Measurements from ENCODE around the gene DLG3. TPM values are rescaled to one million over a fixed set of nuclear protein-coding genes. Genes with fewer than 3 reads are reported as not detected.

The DLG3 gene
- total RNA-seq, 1 experiment from 2014 or later: 48.4 TPM

DNA sequence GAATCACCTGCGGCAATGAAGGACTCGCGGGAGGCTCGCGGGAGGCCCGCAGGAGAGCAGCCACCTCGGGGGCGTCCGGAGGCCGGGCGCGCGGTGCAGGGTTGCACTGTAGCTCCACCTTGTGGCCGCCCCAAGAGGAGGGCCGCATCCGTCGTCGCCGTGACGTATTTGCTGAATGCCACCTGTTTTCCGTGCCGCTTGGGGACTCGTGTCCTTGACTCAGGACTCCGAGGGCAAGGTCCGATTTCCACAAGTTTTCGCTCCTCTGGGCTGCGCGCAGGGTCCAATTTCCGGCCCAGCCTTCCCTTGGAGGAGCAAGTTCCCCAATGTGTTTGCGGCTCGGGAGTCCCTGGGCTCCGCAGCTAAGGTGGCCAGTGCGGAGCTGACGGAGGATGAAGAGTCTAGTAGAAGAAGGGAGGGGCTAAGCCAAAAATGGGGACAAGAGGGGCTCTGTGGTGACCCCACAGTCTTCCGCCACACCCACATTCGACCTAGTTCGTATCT lies 10.7 kb upstream of the DLG3 start (continued):
- TF ChIP-seq CBX3 (IDR thresholded peaks at IDR 0.05; ENCODE audit: low read depth) (no peak), TCF7L2 (IDR thresholded peaks at IDR 0.05; ENCODE audit: borderline replicate concordance, extremely low read depth, insufficient read depth, insufficient read length) (no peak), SRF (IDR thresholded peaks at IDR 0.05; ENCODE audit: low read depth) (no peak), SP1 (IDR thresholded peaks at IDR 0.05; ENCODE audit: low read depth) (no peak), YY1 (IDR thresholded peaks at IDR 0.05; ENCODE audit: extremely low read depth, insufficient replicate concordance, low read depth, low read length) (no peak), SIN3A (IDR thresholded peaks at IDR 0.05; ENCODE audit: low read depth) (no peak)
- TF ChIP-seq, protein P1, sequence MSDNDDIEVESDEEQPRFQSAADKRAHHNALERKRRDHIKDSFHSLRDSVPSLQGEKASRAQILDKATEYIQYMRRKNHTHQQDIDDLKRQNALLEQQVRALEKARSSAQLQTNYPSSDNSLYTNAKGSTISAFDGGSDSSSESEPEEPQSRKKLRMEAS (IDR thresholded peaks at IDR 0.05): no peak

DNA sequence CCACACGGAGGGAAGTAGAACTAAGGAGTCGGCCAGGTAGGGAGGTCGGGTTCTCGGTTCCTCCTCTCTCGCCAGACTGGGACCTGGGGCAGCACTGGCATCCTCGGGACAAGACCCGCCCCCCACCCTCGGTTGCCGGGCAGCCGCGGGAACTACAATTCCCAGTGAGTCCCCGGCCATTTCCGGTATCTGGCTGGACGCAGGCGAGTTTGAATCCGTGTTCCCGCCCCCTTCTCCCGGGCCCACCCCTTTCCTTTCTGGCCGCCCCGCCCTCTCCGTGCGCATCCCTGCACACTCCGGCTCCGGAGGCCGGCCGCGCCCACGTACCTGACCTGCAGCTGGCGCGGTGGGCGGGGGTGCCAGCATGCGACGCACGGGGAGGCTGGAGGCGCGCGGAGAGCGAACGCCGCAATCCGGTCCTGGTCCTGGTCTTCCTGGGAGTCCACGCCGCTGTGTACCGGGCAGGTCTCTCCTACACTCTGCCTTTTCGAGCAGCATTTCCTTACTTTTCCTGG lies 10.2 kb upstream of the DLG3 start:
- Histone ChIP-seq H3K27me3 (ENCODE audit: insufficient read depth, low read length) (no peaks in the 10 kb centered on the region), H3K9me2 (ENCODE audit: insufficient read depth) (no peaks in the 10 kb centered on the region), H2AFZ (ENCODE audit: low read depth, low read length, poor library complexity, severe bottlenecking) (peak overlapping the region; percentile 35), H3K79me2 (ENCODE audit: insufficient read depth, low read length) (no peaks in the 10 kb centered on the region), H3K4me1 (ENCODE audit: control insufficient read depth in 1 of 2, insufficient read depth in 2 of 2, low read length in 2 of 2) (peaks cover 2 to 34% of the 10 kb centered on the region in 2 experiments; a peak in 2 of 4 replicates), H3K9me3 (ENCODE audit: control insufficient read depth in 1 of 2, insufficient read depth in 1 of 2, low read depth in 1 of 2, low read length in 2 of 2) (no peaks in the 10 kb centered on the region), H3K27ac (ENCODE audit: low read depth, low read length) (peak overlapping the region; percentile 71), H3K36me3 (ENCODE audit: control insufficient read depth in 1 of 2, insufficient read depth in 2 of 2, low read length in 2 of 2) (no peaks in the 10 kb centered on the region), H4K20me1 (ENCODE audit: insufficient read depth) (no peaks in the 10 kb centered on the region), H3K9ac (ENCODE audit: low read length) (peak overlapping the region; percentile 65), H3K4me2 (ENCODE audit: low read length) (peak overlapping the region; percentile 91), H3K4me3 (replicated peaks in 1 of 2; ENCODE audit: low read depth in 1 of 2, low read length in 2 of 2) (peak overlapping the region; percentile 59 to 66)
- BruUV-seq (replicated peaks): no TSS peak
- TF ChIP-seq POLR2AphosphoS5 (IDR thresholded peaks at IDR 0.05; ENCODE audit: low read depth, low read length): peak; percentile 71
- no peak for TF ChIP-seq ZFX (IDR thresholded peaks at IDR 0.05)
- peak; percentile 72 for DNase-seq (ENCODE audit: low read depth, low spot score)
- RAD21 ChIA-PET (ENCODE audit: low non-redundant PET in 1 of 2, low total read pairs in 2 of 2, uncharacterized antibody in 2 of 2, unreplicated experiment in 2 of 2): interaction anchor here in 1 of 2 experiments (0.6 to 0.7 kb wide), 2 partner anchors 32 to 418 kb away, joined by 3 to 4 read pairs; no protein-coding TSS in a partner anchor
- POLR2A ChIA-PET: interaction anchor here (0.7 kb wide), 1 partner anchor 939 kb away, joined by 9 read pairs; no protein-coding TSS in a partner anchor
- peak; percentile 87 for ATAC-seq
- intact Hi-C loops (cut with micrococcal nuclease): no loop called here
- CTCF ChIA-PET: interaction anchor here (0.9 to 1.5 kb wide), 4 partner anchors 11 to 302 kb away, joined by 3 to 8 read pairs (median 5); partner anchors contain the start of genes GDPD2 and IGBP1
